Stimulated activated CD4-positive, alpha-beta T cell treated with anti-CD3 and anti-CD28 coated beads, Interleukin-1b, Interleukin-23, amount 100 ng/mL, for 4 hours (primary cell): ENCODE results near the gene HINFP.

ENCODE experiments used
- DNase-seq, 2 donors: peaks; one replicate each; pipeline ENCODE4 v3.0.0-alpha.2; 2020; ENCODE audit warnings: low read depth in 2 of 2

The HINFP gene

GRCh38 chr11:119121008-119121810 is at the start of gene HINFP:
HINFP (plus strand) TSS chr11:119121580; CDS start chr11:119126945, 5,365 bp downstream.
- DNase-seq: peak; percentile 99

GRCh38 chr11:119077839-119078238 is 43.5 kb upstream of the HINFP start:
- no peak for DNase-seq

GRCh38 chr11:119078675-119079420 is 42.5 kb upstream of the HINFP start:
- no peak for DNase-seq

- no peak for DNase-seq
These were observed 39.6 kb upstream of the HINFP start for GRCh38 chr11:119081682-119082260.

- peak; percentile 80 to 85 for DNase-seq
These were observed 36.5 kb upstream of the HINFP start, which contains the start of gene HMBS for GRCh38 chr11:119084663-119085436. HMBS (plus strand) TSS chr11:119084881; CDS start chr11:119085034, 153 bp downstream.

- peak; percentile 34 to 41 for DNase-seq
These were observed 35.9 kb upstream of the HINFP start for GRCh38 chr11:119085437-119085847.

GRCh38 chr11:119087123-119087522 is 34.3 kb upstream of the HINFP start:
- DNase-seq: no peak

GRCh38 chr11:119087747-119088241 is 33.6 kb upstream of the HINFP start:
- DNase-seq: no peak

GRCh38 chr11:119088406-119088805 is 33.0 kb upstream of the HINFP start:
- no peak for DNase-seq

GRCh38 chr11:119089319-119089718 is 32.1 kb upstream of the HINFP start:
- no peak for DNase-seq

GRCh38 chr11:119091178-119091577 is 30.2 kb upstream of the HINFP start:
- no peak for DNase-seq

- DNase-seq: no peak
These were observed 29.2 kb upstream of the HINFP start for GRCh38 chr11:119091966-119092879.

- no peak for DNase-seq
These were observed 28.2 kb upstream of the HINFP start for GRCh38 chr11:119092880-119093842.

- DNase-seq: peak; percentile 34 to 50
These were observed 27.2 kb upstream of the HINFP start for GRCh38 chr11:119093942-119094815.

- DNase-seq: peak; percentile 25 to 55
These were observed 26.6 kb upstream of the HINFP start for GRCh38 chr11:119094816-119095065.

GRCh38 chr11:119095066-119095880 is 26.1 kb upstream of the HINFP start:
- peak; percentile 95 to 99 for DNase-seq

GRCh38 chr11:119099711-119100110 is 21.7 kb upstream of the HINFP start:
- DNase-seq: no peak
